ENCODE results near the gene NCR3LG1.

NCR3LG1 gene

GRCh38 chr11:17385926-17386325, 34.3 kb downstream of the NCR3LG1 start:
- ATAC-seq = no peak
- TF ChIP-seq ZFP30 (CRISPR knock-in tag; IDR thresholded peaks at IDR 0.05) (no peak), PPARA (CRISPR knock-in tag; IDR thresholded peaks at IDR 0.05; ENCODE audit: borderline replicate concordance) (no peak), ZC3H10 (CRISPR knock-in tag; IDR thresholded peaks at IDR 0.05) (no peak), ZFP3 (CRISPR knock-in tag; IDR thresholded peaks at IDR 0.05) (no peak), PATZ1 (CRISPR knock-in tag; IDR thresholded peaks at IDR 0.05; ENCODE audit: borderline replicate concordance) (no peak), RARB (CRISPR knock-in tag; IDR thresholded peaks at IDR 0.05) (no peak), ARNTL (CRISPR knock-in tag; IDR thresholded peaks at IDR 0.05; ENCODE audit: borderline replicate concordance, low read depth) (no peak), TOX (CRISPR knock-in tag; IDR thresholded peaks at IDR 0.05; ENCODE audit: borderline replicate concordance) (no peak), TSHZ2 (CRISPR knock-in tag; IDR thresholded peaks at IDR 0.05) (no peak)

- no peak for TF ChIP-seq ZFP30 (CRISPR knock-in tag; IDR thresholded peaks at IDR 0.05)
- TF ChIP-seq TCF4 (CRISPR knock-in tag; IDR thresholded peaks at IDR 0.05; ENCODE audit: borderline replicate concordance) = no peak
- no peak for TF ChIP-seq GLIS3 (CRISPR knock-in tag; IDR thresholded peaks at IDR 0.05)
- no peak for TF ChIP-seq TSHZ2 (CRISPR knock-in tag; IDR thresholded peaks at IDR 0.05)
- no peak for TF ChIP-seq ISL1 (CRISPR knock-in tag; IDR thresholded peaks at IDR 0.05)
- TF ChIP-seq PATZ1 (CRISPR knock-in tag; IDR thresholded peaks at IDR 0.05; ENCODE audit: borderline replicate concordance) = no peak
- no peak for TF ChIP-seq CSDC2 (CRISPR knock-in tag; IDR thresholded peaks at IDR 0.05)
- TF ChIP-seq ZC3H10 (CRISPR knock-in tag; IDR thresholded peaks at IDR 0.05) = no peak
- TF ChIP-seq CREB5 (CRISPR knock-in tag; IDR thresholded peaks at IDR 0.05; ENCODE audit: low read depth) = no peak
- TF ChIP-seq RARB (CRISPR knock-in tag; IDR thresholded peaks at IDR 0.05) = no peak
- no peak for TF ChIP-seq ZNF8 (CRISPR knock-in tag; IDR thresholded peaks at IDR 0.05)
- no peak for TF ChIP-seq ESRRG (CRISPR knock-in tag; IDR thresholded peaks at IDR 0.05)
- no peak for TF ChIP-seq OSR1 (CRISPR knock-in tag; IDR thresholded peaks at IDR 0.05)
- no peak for TF ChIP-seq ZFP3 (CRISPR knock-in tag; IDR thresholded peaks at IDR 0.05)
- TF ChIP-seq ZNF565 (CRISPR knock-in tag; conservative IDR thresholded peaks at IDR 0.05; ENCODE audit: low read depth) = no peak
- peak; percentile 77 for ATAC-seq
Measured at GRCh38 chr11:17386331-17387084, 34.9 kb downstream of the NCR3LG1 start.

- no peak for ATAC-seq
- TF ChIP-seq CSRNP3 (CRISPR knock-in tag; IDR thresholded peaks at IDR 0.05) (no peak), PATZ1 (CRISPR knock-in tag; IDR thresholded peaks at IDR 0.05; ENCODE audit: borderline replicate concordance) (no peak), RARB (CRISPR knock-in tag; IDR thresholded peaks at IDR 0.05) (no peak), CREB5 (CRISPR knock-in tag; IDR thresholded peaks at IDR 0.05; ENCODE audit: low read depth) (no peak), ZC3H10 (CRISPR knock-in tag; IDR thresholded peaks at IDR 0.05) (no peak), ARNTL (CRISPR knock-in tag; IDR thresholded peaks at IDR 0.05; ENCODE audit: borderline replicate concordance, low read depth) (no peak), BACH2 (CRISPR knock-in tag; IDR thresholded peaks at IDR 0.05; ENCODE audit: borderline replicate concordance) (no peak), ZFP30 (CRISPR knock-in tag; IDR thresholded peaks at IDR 0.05) (no peak), CSDC2 (CRISPR knock-in tag; IDR thresholded peaks at IDR 0.05) (no peak), ESRRG (CRISPR knock-in tag; IDR thresholded peaks at IDR 0.05) (no peak)
Measured at GRCh38 chr11:17387254-17387653, 35.7 kb downstream of the NCR3LG1 start.
